DOHH2 (cell line): Measurements from ENCODE around the gene GINM1.

Experiments used
- H3F3A ChIP-seq: fragments of 200-600 bp; sonication (generic), shearing (Covaris generic); 2 replicates; pipeline ENCODE4 v1.6.0; 2016; ENCODE audit warnings: antibody characterized with exemption, mild to moderate bottlenecking; ENCODE audit not compliant: control insufficient read depth, insufficient read depth
- H3K27ac ChIP-seq: fragments of 200-600 bp; sonication (generic); 2 replicates; pipeline ENCODE4 v1.5.1; 2014; ENCODE audit warnings: low read depth, mild to moderate bottlenecking, low read length, moderate library complexity
- H3K27me3 ChIP-seq: fragments of 200-600 bp; sonication (generic); 2 replicates; pipeline ENCODE4 v1.6.1; 2014; ENCODE audit warnings: mild to moderate bottlenecking, low read length, mixed read lengths; ENCODE audit not compliant: control insufficient read depth
- H3K36me3 ChIP-seq: fragments of 200-600 bp; sonication (generic); 2 replicates; pipeline ENCODE4 v1.6.1; 2014; ENCODE audit warnings: mild to moderate bottlenecking, low read length, moderate library complexity, mixed read lengths; ENCODE audit not compliant: control insufficient read depth
- H3K4me1 ChIP-seq: fragments of 200-600 bp; sonication (generic); 2 replicates; pipeline ENCODE4 v1.6.1; 2014; ENCODE audit warnings: mild to moderate bottlenecking, low read length, mixed read lengths; ENCODE audit not compliant: control insufficient read depth
- H3K4me2 ChIP-seq: fragments of 200-600 bp; sonication (generic); 2 replicates; pipeline ENCODE4 v1.6.0; 2014; ENCODE audit warnings: mild to moderate bottlenecking, low read length, moderate library complexity
- H3K4me3 ChIP-seq: fragments of 200-600 bp; sonication (generic); 2 replicates; pipeline ENCODE4 v1.5.1; 2014; ENCODE audit warnings: mild to moderate bottlenecking, low read length, mixed read lengths
- H3K79me2 ChIP-seq: fragments of 200-600 bp; sonication (generic); 2 replicates; pipeline ENCODE4 v1.6.1; 2014; ENCODE audit warnings: mild to moderate bottlenecking, low read length, mixed read lengths; ENCODE audit not compliant: control insufficient read depth
- H3K9me2 ChIP-seq: fragments of 200-600 bp; sonication (generic); replicated peaks from 2 replicates; pipeline ENCODE4 v1.6.1; 2014; ENCODE audit warnings: mild to moderate bottlenecking, low read length, mixed read lengths; ENCODE audit not compliant: control insufficient read depth
- H3K9me3 ChIP-seq: fragments of 200-600 bp; sonication (generic); 2 replicates; pipeline ENCODE4 v1.6.1; 2014; ENCODE audit warnings: antibody characterized with exemption, low read length, mixed read lengths; ENCODE audit not compliant: control insufficient read depth, insufficient read depth
- H4K20me1 ChIP-seq: fragments of 200-600 bp; sonication (generic); 2 replicates; pipeline ENCODE4 v1.6.0; 2014; ENCODE audit warnings: low read depth, mild to moderate bottlenecking, antibody characterized with exemption, low read length, moderate library complexity; ENCODE audit not compliant: control insufficient read depth, insufficient read depth
- EZH2phosphoT487 ChIP-seq: fragments of 200-600 bp; sonication (generic); IDR thresholded peaks from 2 replicates; pipeline ENCODE4 v1.6.1; 2017; ENCODE audit warnings: borderline replicate concordance, mild to moderate bottlenecking, antibody characterized with exemption, low read length, moderate library complexity, mixed read lengths
- TF ChIP-seq, protein P1 (sequence below): fragments of 200-600 bp; sonication (generic); IDR thresholded peaks from one replicate; pipeline ENCODE4 v1.5.1; 2014; ENCODE audit warnings: antibody characterized with exemption, mild to moderate bottlenecking, low read depth, low read length; ENCODE audit not compliant: poor library complexity, severe bottlenecking

GINM1 gene

DNA sequence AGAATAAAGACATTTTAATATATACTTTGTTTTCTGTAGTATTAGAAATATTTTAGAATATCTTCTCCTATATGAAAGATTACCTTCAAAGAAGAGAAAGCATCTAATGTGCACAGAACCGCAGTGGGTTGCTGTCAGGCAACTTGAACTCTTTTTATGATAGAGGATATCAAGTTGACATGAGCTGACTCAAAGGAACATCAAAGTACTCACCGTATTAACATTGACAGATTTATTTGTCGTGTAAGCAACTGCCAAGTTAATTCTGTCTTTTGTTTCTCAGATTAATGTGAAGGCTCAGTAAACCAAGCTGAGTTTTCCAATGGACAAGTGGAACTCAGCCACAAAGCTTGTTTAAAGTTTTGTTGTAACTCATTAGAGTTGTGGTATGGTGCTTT lies 2.2 kb upstream of the GINM1 start:
- Histone ChIP-seq H4K20me1 (peaks cover 7% of the 10 kb centered on the region; the same call in 1 of the 2 replicates), H3K4me1 (peaks cover 22% of the 10 kb centered on the region), H3K4me3 (no peak overlapping the region), H3K4me2 (no peak overlapping the region), H3K36me3 (peaks cover 14% of the 10 kb centered on the region), H3K27me3 (peaks cover 17% of the 10 kb centered on the region), H3K27ac (no peak overlapping the region), H3F3A (peaks cover 16% of the 10 kb centered on the region), H3K9me3 (no peaks in the 10 kb centered on the region), H3K79me2 (peaks cover 26% of the 10 kb centered on the region), H3K9me2 (no peaks in the 10 kb centered on the region)
- TF ChIP-seq EZH2phosphoT487: no peak
- TF ChIP-seq, protein P1, sequence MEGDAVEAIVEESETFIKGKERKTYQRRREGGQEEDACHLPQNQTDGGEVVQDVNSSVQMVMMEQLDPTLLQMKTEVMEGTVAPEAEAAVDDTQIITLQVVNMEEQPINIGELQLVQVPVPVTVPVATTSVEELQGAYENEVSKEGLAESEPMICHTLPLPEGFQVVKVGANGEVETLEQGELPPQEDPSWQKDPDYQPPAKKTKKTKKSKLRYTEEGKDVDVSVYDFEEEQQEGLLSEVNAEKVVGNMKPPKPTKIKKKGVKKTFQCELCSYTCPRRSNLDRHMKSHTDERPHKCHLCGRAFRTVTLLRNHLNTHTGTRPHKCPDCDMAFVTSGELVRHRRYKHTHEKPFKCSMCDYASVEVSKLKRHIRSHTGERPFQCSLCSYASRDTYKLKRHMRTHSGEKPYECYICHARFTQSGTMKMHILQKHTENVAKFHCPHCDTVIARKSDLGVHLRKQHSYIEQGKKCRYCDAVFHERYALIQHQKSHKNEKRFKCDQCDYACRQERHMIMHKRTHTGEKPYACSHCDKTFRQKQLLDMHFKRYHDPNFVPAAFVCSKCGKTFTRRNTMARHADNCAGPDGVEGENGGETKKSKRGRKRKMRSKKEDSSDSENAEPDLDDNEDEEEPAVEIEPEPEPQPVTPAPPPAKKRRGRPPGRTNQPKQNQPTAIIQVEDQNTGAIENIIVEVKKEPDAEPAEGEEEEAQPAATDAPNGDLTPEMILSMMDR: no peak

DNA sequence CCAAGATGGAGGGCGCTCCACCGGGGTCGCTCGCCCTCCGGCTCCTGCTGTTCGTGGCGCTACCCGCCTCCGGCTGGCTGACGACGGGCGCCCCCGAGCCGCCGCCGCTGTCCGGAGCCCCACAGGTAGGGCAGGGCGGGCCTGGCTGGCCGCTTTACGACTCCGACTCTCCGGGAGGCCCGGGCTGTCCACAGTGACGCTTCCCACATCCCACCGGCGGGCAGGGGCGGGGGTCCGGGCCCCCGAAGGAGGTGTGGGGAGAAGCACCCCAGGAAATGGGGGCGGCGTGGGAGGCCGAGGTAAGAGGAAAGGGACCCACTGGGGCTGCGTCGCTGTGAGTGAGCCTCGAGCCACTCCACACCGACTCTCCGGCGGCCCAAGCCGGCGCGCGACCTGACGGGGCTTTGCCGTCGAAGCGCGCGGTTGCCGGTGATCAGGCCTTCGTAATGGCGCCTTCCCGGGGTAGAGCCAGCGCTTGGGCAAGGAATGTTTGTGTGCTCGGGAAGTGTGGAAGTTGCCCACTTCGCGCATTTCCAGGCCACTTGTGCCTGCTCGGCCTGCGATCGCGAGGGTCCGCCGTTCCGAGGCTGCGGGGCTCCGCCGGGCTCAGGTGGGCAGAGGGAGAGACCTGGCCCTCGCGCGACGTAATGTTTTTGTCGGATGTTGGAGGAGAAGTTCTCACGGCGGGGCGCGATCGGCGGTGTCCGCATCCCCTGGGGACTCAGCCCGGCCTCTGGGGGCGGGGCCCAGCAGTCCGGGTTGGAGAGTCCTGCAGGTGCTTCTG lies 427 bp downstream of the GINM1 start:
- peaks cover 49% of the 10 kb centered on the region for H3K79me2 ChIP-seq
- peak overlapping the region; percentile 56; the same call in 1 of the 2 replicates for H3K27ac ChIP-seq
- peak overlapping the region; percentile 97 for H3K4me3 ChIP-seq

DNA sequence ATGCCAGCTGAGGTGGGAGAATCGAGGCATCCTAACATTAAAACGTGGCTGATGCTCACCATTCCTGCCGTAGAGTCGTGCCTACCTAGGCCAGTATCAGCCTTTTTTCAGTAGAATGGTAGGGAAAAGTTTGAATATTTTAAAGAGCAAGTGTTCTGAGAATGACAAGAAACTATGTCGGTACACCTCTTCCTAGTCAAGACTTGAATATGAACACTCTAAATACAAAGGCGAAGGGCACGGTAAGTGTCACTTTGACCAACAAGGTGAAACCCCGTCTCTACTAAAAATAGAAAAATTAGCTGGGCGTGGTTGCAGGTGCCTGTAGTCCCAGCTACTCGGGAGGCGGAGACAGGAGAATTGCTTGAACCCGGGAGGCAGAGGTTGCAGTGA lies 1.0 kb downstream of the GINM1 start:
- Histone ChIP-seq H3K79me2 (peaks cover 51% of the 10 kb centered on the region), H3K9me3 (no peaks in the 10 kb centered on the region), H3K4me1 (peaks cover 22% of the 10 kb centered on the region), H4K20me1 (peaks cover 11% of the 10 kb centered on the region; the same call in 1 of the 2 replicates), H3K4me2 (peak overlapping the region; percentile 84), H3K36me3 (peaks cover 14% of the 10 kb centered on the region), H3K4me3 (peak overlapping the region; percentile 97), H3F3A (peaks cover 13% of the 10 kb centered on the region), H3K27ac (no peak overlapping the region), H3K27me3 (no peaks in the 10 kb centered on the region), H3K9me2 (no peaks in the 10 kb centered on the region)
- no peak for TF ChIP-seq EZH2phosphoT487
- TF ChIP-seq, protein P1: no peak

More for the DNA sequence above, 427 bp downstream of the GINM1 start:
- Histone ChIP-seq H3F3A (peaks cover 13% of the 10 kb centered on the region), H3K27me3 (no peaks in the 10 kb centered on the region), H3K36me3 (peaks cover 14% of the 10 kb centered on the region), H4K20me1 (peaks cover 11% of the 10 kb centered on the region; the same call in 1 of the 2 replicates), H3K4me2 (peak overlapping the region; percentile 84), H3K9me2 (no peaks in the 10 kb centered on the region), H3K9me3 (no peaks in the 10 kb centered on the region), H3K4me1 (peaks cover 22% of the 10 kb centered on the region)
- TF ChIP-seq, protein P1: no peak
- no peak for TF ChIP-seq EZH2phosphoT487
